Measurements from ENCODE around the gene CDK5R1. TPM values are rescaled to one million over a fixed set of nuclear protein-coding genes. Genes with fewer than 3 reads are reported as not detected.

Gene CDK5R1
- total and polyA plus RNA-seq, 7 experiments from 2014 or later = 4.9 to 21.2 (median 7.5) TPM

- H3K9me3 ChIP-seq (ENCODE audit: control insufficient read depth in 2 of 3, low read length in 3 of 3) = no peaks in the 10 kb centered on the region
- CTCF ChIA-PET = interaction anchor here (1.3 kb wide), 2 partner anchors 11 to 30 kb away, joined by 3 to 4 read pairs; no protein-coding TSS in a partner anchor
- DNase-seq = no peak
- no peaks in the 10 kb centered on the region for H3K9me3 Mint-ChIP-seq
- no peaks in the 10 kb centered on the region for H3K27me3 ChIP-seq (ENCODE audit: control insufficient read depth in 2 of 2, insufficient read depth in 2 of 2, low read length in 2 of 2)
- ATAC-seq = no peak
- H3K4me3 ChIP-seq (ENCODE audit: low read length) = no peak overlapping the region
- peaks cover 0 to 1% (median 0%) of the 10 kb centered on the region in 5 donors for H3K36me3 Mint-ChIP-seq
- H3K27ac Mint-ChIP-seq = peak overlapping the region in 4 of 9 donors; percentile 38 to 78 (median 53)
- H3K27ac ChIP-seq (ENCODE audit: low read depth, low read length) = no peak overlapping the region
- peaks cover 0 to 5% (median 0%) of the 10 kb centered on the region in 3 experiments for H3K36me3 ChIP-seq (ENCODE audit: control insufficient read depth in 2 of 3, insufficient read depth in 3 of 3, low read length in 3 of 3)
- peaks cover 29 to 82% (median 52%) of the 10 kb centered on the region in 7 donors for H3K4me1 Mint-ChIP-seq
- H3K27me3 Mint-ChIP-seq = no peaks in the 10 kb centered on the region
- intact Hi-C loops (cut with micrococcal nuclease) = no loop called here
- peaks cover 19 to 61% of the 10 kb centered on the region in 2 donors for H3K4me1 ChIP-seq (ENCODE audit: control insufficient read depth in 2 of 2, insufficient read depth in 2 of 2, low read length in 2 of 2)
- POLR2A ChIA-PET = interaction anchor here (1.1 to 2.4 kb wide), 4 partner anchors 14 to 25 kb away, joined by 4 to 13 read pairs (median 6); no protein-coding TSS in a partner anchor
- peak overlapping the region in 4 of 10 donors; percentile 25 to 66 (median 55) for H3K4me3 Mint-ChIP-seq
These were observed 8.0 kb downstream of the CDK5R1 start for GRCh38 chr17:32494621-32495358.

GRCh38 chr17:32495359-32496231 lies 8.8 kb downstream of the CDK5R1 start:
- POLR2A ChIA-PET = interaction anchor here (0.8 to 10.3 kb wide), 7 partner anchors 7 to 37 kb away, joined by 3 to 191 read pairs (median 5); partner anchors contain the start of gene CDK5R1
- H3K4me3 ChIP-seq (ENCODE audit: low read length) = no peak overlapping the region
- H3K36me3 ChIP-seq (ENCODE audit: control insufficient read depth in 2 of 3, insufficient read depth in 3 of 3, low read length in 3 of 3) = no peaks in the 10 kb centered on the region
- no peak for DNase-seq
- H3K4me3 Mint-ChIP-seq = peak overlapping the region in 2 of 10 donors; percentile 23 to 59
- peaks cover 19 to 54% of the 10 kb centered on the region in 2 donors for H3K4me1 ChIP-seq (ENCODE audit: control insufficient read depth in 2 of 2, insufficient read depth in 2 of 2, low read length in 2 of 2)
- peak overlapping the region in 3 of 9 donors; percentile 24 to 78 (median 70) for H3K27ac Mint-ChIP-seq
- H3K27me3 Mint-ChIP-seq = no peaks in the 10 kb centered on the region
- H3K9me3 ChIP-seq (ENCODE audit: control insufficient read depth in 2 of 3, low read length in 3 of 3) = no peaks in the 10 kb centered on the region
- intact Hi-C loops (cut with micrococcal nuclease) = no loop called here
- H3K4me1 Mint-ChIP-seq = peaks cover 23 to 82% (median 49%) of the 10 kb centered on the region in 7 donors
- ATAC-seq = peak; percentile 36
- no peaks in the 10 kb centered on the region for H3K27me3 ChIP-seq (ENCODE audit: control insufficient read depth in 2 of 2, insufficient read depth in 2 of 2, low read length in 2 of 2)
- no peak overlapping the region for H3K27ac ChIP-seq (ENCODE audit: low read depth, low read length)
- no peaks in the 10 kb centered on the region for H3K9me3 Mint-ChIP-seq
- no peaks in the 10 kb centered on the region for H3K36me3 Mint-ChIP-seq
- CTCF ChIA-PET = interaction anchor here (1.3 kb wide), 2 partner anchors 12 to 29 kb away, joined by 3 to 4 read pairs; no protein-coding TSS in a partner anchor

GRCh38 chr17:32496395-32497073 lies 9.7 kb downstream of the CDK5R1 start:
- peak overlapping the region in 4 of 9 donors; percentile 22 to 52 (median 36) for H3K27ac Mint-ChIP-seq
- no peak overlapping the region for H3K27ac ChIP-seq (ENCODE audit: low read depth, low read length)
- H3K9me3 Mint-ChIP-seq = no peaks in the 10 kb centered on the region
- DNase-seq (no peak), ATAC-seq (no peak)
- intact Hi-C loops (cut with micrococcal nuclease) = no loop called here
- H3K36me3 Mint-ChIP-seq = no peaks in the 10 kb centered on the region
- H3K4me1 ChIP-seq (ENCODE audit: control insufficient read depth in 2 of 2, insufficient read depth in 2 of 2, low read length in 2 of 2) = peaks cover 16 to 49% of the 10 kb centered on the region in 2 donors
- H3K4me3 Mint-ChIP-seq = peak overlapping the region in 1 of 10 donors; percentile 16
- ChIA-PET POLR2A (interaction anchor here (0.8 to 10.3 kb wide), 5 partner anchors 8 to 37 kb away, joined by 3 to 191 read pairs (median 5); partner anchors contain the start of gene CDK5R1), CTCF (interaction anchor here (1.3 kb wide), 2 partner anchors 13 to 28 kb away, joined by 3 to 4 read pairs; no protein-coding TSS in a partner anchor)
- no peaks in the 10 kb centered on the region for H3K9me3 ChIP-seq (ENCODE audit: control insufficient read depth in 2 of 3, low read length in 3 of 3)
- H3K4me3 ChIP-seq (ENCODE audit: low read length) = no peak overlapping the region
- no peaks in the 10 kb centered on the region for H3K27me3 ChIP-seq (ENCODE audit: control insufficient read depth in 2 of 2, insufficient read depth in 2 of 2, low read length in 2 of 2)
- H3K36me3 ChIP-seq (ENCODE audit: control insufficient read depth in 2 of 3, insufficient read depth in 3 of 3, low read length in 3 of 3) = no peaks in the 10 kb centered on the region
- H3K4me1 Mint-ChIP-seq = peaks cover 23 to 82% (median 46%) of the 10 kb centered on the region in 7 donors
- no peaks in the 10 kb centered on the region for H3K27me3 Mint-ChIP-seq

GRCh38 chr17:32497431-32498205 lies 10.8 kb downstream of the CDK5R1 start:
- Mint-ChIP-seq H3K36me3 (peaks cover 0 to 2% (median 0%) of the 10 kb centered on the region in 5 donors), H3K27ac (peak overlapping the region in 5 of 9 donors; percentile 24 to 81 (median 72)), H3K27me3 (no peaks in the 10 kb centered on the region), H3K9me3 (peaks cover 0 to 5% (median 0%) of the 10 kb centered on the region in 11 donors), H3K4me3 (peak overlapping the region in 1 of 10 donors; percentile 16), H3K4me1 (peaks cover 22 to 82% (median 46%) of the 10 kb centered on the region in 7 donors)
- Histone ChIP-seq H3K36me3 (ENCODE audit: control insufficient read depth in 2 of 3, insufficient read depth in 3 of 3, low read length in 3 of 3) (no peaks in the 10 kb centered on the region), H3K9me3 (ENCODE audit: control insufficient read depth in 2 of 3, low read length in 3 of 3) (no peaks in the 10 kb centered on the region), H3K27me3 (ENCODE audit: control insufficient read depth in 2 of 2, insufficient read depth in 2 of 2, low read length in 2 of 2) (no peaks in the 10 kb centered on the region), H3K4me3 (ENCODE audit: low read length) (no peak overlapping the region), H3K4me1 (ENCODE audit: control insufficient read depth in 2 of 2, insufficient read depth in 2 of 2, low read length in 2 of 2) (peaks cover 13 to 49% of the 10 kb centered on the region in 2 donors), H3K27ac (ENCODE audit: low read depth, low read length) (no peak overlapping the region)
- no peak for DNase-seq
- ChIA-PET POLR2A (interaction anchor here (1.3 to 10.3 kb wide), 2 partner anchors 9 to 13 kb away, joined by 5 to 191 read pairs; partner anchors contain the start of gene CDK5R1), CTCF (interaction anchor here (1.6 kb wide), 1 partner anchor 35 kb away, joined by 4 read pairs; no protein-coding TSS in a partner anchor)
- intact Hi-C loops (cut with micrococcal nuclease) = no loop called here
- no peak for ATAC-seq

GRCh38 chr17:32498391-32498790 lies 11.6 kb downstream of the CDK5R1 start:
- peaks cover 14 to 48% of the 10 kb centered on the region in 2 donors for H3K4me1 ChIP-seq (ENCODE audit: control insufficient read depth in 2 of 2, insufficient read depth in 2 of 2, low read length in 2 of 2)
- Mint-ChIP-seq H3K4me1 (peaks cover 24 to 82% (median 46%) of the 10 kb centered on the region in 7 donors), H3K4me3 (no peak overlapping the region), H3K27me3 (no peaks in the 10 kb centered on the region), H3K36me3 (peaks cover 0 to 4% (median 0%) of the 10 kb centered on the region in 5 donors), H3K27ac (peak overlapping the region in 5 of 9 donors; percentile 12 to 76 (median 72)), H3K9me3 (peaks cover 0 to 5% (median 0%) of the 10 kb centered on the region in 11 donors)
- H3K4me3 ChIP-seq (ENCODE audit: low read length) = no peak overlapping the region
- ChIA-PET CTCF (interaction anchor here (1.6 kb wide), 2 partner anchors 18 to 36 kb away, joined by 4 to 5 read pairs; no protein-coding TSS in a partner anchor), POLR2A (interaction anchor here (10.3 kb wide), 1 partner anchor 10 kb away, joined by 191 read pairs; the partner anchor contains the start of gene CDK5R1)
- ATAC-seq (no peak), DNase-seq (no peak)
- intact Hi-C loops (cut with micrococcal nuclease) = no loop called here
- no peak overlapping the region for H3K27ac ChIP-seq (ENCODE audit: low read depth, low read length)
- H3K36me3 ChIP-seq (ENCODE audit: control insufficient read depth in 2 of 3, insufficient read depth in 3 of 3, low read length in 3 of 3) = no peaks in the 10 kb centered on the region
- H3K9me3 ChIP-seq (ENCODE audit: control insufficient read depth in 2 of 3, low read length in 3 of 3) = no peaks in the 10 kb centered on the region
- H3K27me3 ChIP-seq (ENCODE audit: control insufficient read depth in 2 of 2, insufficient read depth in 2 of 2, low read length in 2 of 2) = no peaks in the 10 kb centered on the region
